Erythroblast (primary cell): Measurements from ENCODE around the gene PSMA5.

Source experiments
- GATA1 ChIP-seq: IDR thresholded peaks from 2 replicates; pipeline ENCODE4 v1.6.1; 2011; ENCODE audit warnings: low read depth, mild to moderate bottlenecking, control low read depth, low read length, moderate library complexity
- POLR2A ChIP-seq: IDR thresholded peaks from 2 replicates; pipeline ENCODE4 v1.6.1; 2011; ENCODE audit warnings: mild to moderate bottlenecking, low read length

DNA sequence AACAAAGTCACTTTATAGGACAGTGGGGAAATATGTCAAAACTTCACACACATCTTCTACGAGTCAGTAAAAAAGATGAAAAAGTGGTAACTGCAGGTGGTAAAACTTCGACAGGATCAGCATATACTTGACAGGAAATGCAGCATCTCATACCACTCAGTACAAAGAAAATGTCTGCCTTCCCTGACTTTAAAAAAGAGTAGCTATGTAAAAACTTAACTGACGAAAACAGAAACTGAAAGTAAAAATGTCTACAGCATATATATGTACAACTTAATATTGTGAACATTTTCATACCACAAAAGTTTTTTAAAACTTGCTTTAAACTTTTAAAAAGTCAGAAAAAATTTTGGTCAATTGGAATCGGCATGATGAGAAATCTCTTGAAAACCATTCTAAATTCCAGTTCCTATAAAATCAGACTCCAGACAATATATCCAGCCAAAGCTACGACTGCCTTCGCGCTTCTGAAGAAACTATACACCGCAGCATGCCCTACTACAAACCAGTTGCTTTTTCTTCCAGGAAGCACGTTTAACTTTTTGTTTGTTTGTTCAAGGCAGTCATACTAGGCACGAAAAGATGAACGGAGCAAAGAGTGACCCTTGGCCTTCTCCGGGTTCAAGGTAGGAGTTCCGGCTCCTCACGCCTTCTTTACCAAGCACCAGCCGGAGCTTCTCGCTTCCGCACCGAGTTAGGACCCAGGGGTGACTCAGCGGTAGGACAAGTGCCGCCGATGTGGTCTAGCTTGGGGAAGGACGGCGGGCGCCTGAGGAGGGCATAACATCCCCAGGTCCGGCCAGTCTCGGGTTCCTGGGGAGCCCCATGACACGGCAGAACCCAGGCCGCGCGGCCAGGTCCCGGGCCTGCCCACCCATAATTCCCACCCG lies 612 bp downstream of the PSMA5 start:
- no peak for TF ChIP-seq POLR2A
- no peak for TF ChIP-seq GATA1
